T-helper 1 cell treated with Interleukin-12 subunit alpha and Interleukin-12 subunit beta and Interleukin-4 antibody, amounts not matched to agents 30 μg/mL and 1 μg/mL, for 36 hours (primary cell): ENCODE data around the gene FBXO31.

Experiments
- H3K27ac Mint-ChIP-seq: one replicate; pipeline ENCODE4 v1.8.0; 2021; ENCODE audit warnings: mild to moderate bottlenecking, mixed read lengths
- H3K27me3 Mint-ChIP-seq: one replicate; pipeline ENCODE4 v1.8.0; 2021; ENCODE audit warnings: low read depth, mixed read lengths
- H3K36me3 Mint-ChIP-seq: one replicate; pipeline ENCODE4 v1.8.0; 2021; ENCODE audit warnings: low read depth, mixed read lengths
- H3K4me1 Mint-ChIP-seq: one replicate; pipeline ENCODE4 v1.8.0; 2021; ENCODE audit warnings: low read depth, mixed read lengths
- H3K4me3 Mint-ChIP-seq: one replicate; pipeline ENCODE4 v1.8.0; 2021; ENCODE audit warnings: mild to moderate bottlenecking, moderate library complexity, mixed read lengths
- H3K9me3 Mint-ChIP-seq: one replicate; pipeline ENCODE4 v1.8.0; 2021; ENCODE audit warnings: mixed read lengths

Gene FBXO31, protein sequence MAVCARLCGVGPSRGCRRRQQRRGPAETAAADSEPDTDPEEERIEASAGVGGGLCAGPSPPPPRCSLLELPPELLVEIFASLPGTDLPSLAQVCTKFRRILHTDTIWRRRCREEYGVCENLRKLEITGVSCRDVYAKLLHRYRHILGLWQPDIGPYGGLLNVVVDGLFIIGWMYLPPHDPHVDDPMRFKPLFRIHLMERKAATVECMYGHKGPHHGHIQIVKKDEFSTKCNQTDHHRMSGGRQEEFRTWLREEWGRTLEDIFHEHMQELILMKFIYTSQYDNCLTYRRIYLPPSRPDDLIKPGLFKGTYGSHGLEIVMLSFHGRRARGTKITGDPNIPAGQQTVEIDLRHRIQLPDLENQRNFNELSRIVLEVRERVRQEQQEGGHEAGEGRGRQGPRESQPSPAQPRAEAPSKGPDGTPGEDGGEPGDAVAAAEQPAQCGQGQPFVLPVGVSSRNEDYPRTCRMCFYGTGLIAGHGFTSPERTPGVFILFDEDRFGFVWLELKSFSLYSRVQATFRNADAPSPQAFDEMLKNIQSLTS

DNA sequence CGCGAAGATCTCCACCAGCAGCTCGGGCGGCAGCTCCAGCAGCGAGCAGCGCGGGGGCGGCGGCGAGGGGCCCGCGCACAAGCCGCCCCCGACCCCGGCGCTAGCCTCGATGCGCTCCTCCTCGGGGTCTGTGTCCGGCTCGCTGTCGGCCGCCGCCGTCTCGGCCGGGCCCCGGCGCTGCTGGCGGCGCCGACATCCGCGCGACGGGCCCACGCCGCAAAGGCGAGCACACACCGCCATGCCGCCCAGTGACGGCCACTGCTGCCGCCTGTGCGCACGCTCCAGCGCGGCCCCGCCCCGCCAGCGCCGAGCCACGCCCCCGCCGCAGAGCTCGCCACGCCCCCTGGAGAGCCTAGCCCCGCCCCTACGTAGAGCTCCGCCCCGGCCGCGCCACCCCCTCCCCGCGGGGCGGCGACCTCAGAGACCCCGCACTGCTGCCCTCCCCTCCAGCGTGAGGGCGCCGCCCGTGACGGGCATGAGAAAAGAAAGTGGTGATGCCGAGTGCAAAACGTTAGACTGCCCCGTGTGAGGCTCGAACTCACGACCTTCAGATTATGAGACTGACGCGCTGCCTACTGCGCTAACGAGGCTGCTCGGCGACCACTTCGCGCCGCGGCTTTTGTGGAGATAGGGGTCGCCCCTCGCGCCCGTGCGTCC, at the start of gene FBXO31:
Gene FBXO31 (minus strand): TSS at position 272 of the 657 bp plus-strand sequence. CDS start 32 bp downstream, at position 240.
- Mint-ChIP-seq H3K9me3 (no peaks in the 10 kb centered on the region), H3K36me3 (peaks cover 7% of the 10 kb centered on the region), H3K4me1 (peaks cover 51% of the 10 kb centered on the region), H3K4me3 (peak within 1 kb of the TSS; percentile 88), H3K27me3 (no peaks in the 10 kb centered on the region), H3K27ac (peak within 1 kb of the TSS; percentile 97)

DNA sequence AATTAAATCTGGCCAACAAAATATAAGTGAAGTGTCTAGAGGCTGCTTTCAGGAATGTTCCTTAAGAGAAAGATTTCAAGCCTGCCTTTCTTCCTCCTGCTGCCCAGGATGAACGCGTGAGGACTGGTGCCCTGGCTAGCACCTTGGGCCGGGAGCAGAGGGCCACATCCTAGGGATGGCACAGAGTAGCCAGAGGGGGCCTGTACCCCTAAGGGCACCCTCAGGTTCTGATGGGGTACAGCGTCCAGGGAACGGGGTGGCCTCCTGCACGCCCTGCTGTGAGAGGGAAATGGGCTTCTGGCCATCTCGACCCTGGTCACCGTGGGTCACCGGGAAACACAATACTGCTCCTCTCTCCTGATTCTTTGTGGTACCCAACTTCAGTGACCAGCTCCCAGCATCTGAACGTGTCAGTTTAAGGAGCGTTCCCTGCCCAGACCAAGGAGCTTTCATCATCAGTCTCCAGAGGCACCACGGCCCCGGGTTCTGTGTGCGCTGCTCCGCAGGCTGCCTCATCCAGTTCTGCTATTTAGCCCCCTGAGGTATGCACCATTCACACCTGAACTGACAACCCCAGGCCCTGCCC, 48.8 kb upstream of the FBXO31 start:
- H3K27me3 Mint-ChIP-seq, result peaks cover 15% of the 10 kb centered on the region
- H3K27ac Mint-ChIP-seq, result no peak overlapping the region
- no peaks in the 10 kb centered on the region for H3K9me3 Mint-ChIP-seq
- H3K4me1 Mint-ChIP-seq, result peaks cover 8% of the 10 kb centered on the region
- H3K4me3 Mint-ChIP-seq, result no peak overlapping the region
- H3K36me3 Mint-ChIP-seq, result peaks cover 1% of the 10 kb centered on the region

DNA sequence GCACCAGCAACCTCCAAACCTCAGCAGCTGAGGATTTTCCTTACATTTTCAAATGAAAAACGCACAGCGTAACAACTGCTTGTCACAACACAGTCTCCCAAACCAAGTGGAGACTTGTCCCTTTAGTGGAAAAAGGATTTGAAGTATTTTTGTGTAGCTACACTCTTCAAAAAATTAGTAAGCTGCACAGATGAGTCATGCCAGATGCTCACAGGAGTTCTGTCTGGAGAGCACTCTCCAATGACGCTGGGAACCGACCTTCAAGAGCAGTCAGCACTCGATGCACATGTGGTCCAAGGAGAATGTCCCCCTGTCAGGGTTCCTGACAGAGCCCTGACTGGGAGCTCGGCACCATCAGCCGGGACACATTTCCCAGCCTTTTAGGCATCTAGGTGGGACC, 48.4 kb upstream of the FBXO31 start:
- Mint-ChIP-seq H3K9me3 (no peaks in the 10 kb centered on the region), H3K4me3 (no peak overlapping the region), H3K27me3 (peaks cover 15% of the 10 kb centered on the region), H3K27ac (no peak overlapping the region), H3K36me3 (peaks cover 1% of the 10 kb centered on the region), H3K4me1 (peaks cover 8% of the 10 kb centered on the region)

DNA sequence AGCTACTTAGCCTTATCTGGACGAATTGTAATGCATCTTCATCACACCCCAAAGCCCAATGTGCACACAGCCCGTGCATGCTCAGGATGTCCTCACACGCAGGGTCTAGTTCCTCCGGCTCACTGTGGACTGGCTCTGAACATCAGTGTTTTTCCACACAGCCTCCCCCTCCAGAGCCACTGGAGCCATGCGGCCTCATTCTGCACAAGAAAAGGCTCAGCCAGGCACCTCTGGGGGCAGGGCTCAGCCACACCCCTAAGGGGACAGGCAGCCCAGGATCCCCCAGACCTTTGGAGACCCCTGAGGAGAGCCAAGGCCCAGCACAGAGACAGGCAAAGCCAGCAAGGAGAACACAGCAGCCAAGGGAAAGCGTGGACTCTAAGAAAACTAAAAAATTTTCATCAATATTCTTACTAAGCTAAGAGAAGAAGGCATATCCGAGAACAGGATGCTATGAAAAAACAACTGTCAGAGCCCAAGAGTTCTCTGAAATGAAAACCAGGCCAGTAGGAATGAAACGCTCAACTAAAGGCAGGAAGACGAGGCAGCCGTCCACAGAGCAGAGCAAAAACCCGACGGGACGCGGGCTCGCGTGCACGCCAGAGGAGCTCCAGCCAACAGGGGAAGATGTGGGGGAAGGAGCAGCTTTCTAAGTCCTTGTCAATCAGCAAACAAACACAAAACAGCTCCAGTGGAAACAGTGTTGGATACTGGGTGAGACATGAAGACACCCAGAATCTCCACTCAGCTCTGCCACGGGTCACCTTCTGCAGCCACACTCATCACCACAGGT, 43.0 kb upstream of the FBXO31 start:
- Mint-ChIP-seq H3K4me1 (no peaks in the 10 kb centered on the region), H3K4me3 (no peak overlapping the region), H3K36me3 (no peaks in the 10 kb centered on the region), H3K27ac (no peak overlapping the region), H3K27me3 (no peaks in the 10 kb centered on the region), H3K9me3 (no peaks in the 10 kb centered on the region)

DNA sequence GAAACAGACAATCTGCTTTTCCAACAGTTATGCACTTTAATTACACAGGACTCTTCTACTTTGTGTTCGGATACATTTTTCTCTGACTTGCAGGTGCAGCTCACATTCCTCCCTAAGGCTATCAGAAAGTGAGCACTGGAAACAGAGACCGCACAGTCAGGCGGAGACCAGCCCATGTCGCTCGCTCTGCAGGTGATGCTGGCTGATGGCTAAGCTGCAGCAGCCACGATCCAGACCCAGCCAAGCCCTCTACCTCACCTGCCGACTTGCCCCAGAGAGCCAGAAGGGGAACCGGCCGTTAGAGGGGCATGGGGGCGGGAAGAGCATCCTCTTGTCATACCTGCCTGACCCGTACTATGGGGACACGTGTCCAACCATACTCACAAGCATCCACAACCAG, 42.4 kb upstream of the FBXO31 start:
- H3K27me3 Mint-ChIP-seq, result no peaks in the 10 kb centered on the region
- H3K9me3 Mint-ChIP-seq, result no peaks in the 10 kb centered on the region
- no peaks in the 10 kb centered on the region for H3K4me1 Mint-ChIP-seq
- H3K36me3 Mint-ChIP-seq, result no peaks in the 10 kb centered on the region
- no peak overlapping the region for H3K4me3 Mint-ChIP-seq
- no peak overlapping the region for H3K27ac Mint-ChIP-seq

DNA sequence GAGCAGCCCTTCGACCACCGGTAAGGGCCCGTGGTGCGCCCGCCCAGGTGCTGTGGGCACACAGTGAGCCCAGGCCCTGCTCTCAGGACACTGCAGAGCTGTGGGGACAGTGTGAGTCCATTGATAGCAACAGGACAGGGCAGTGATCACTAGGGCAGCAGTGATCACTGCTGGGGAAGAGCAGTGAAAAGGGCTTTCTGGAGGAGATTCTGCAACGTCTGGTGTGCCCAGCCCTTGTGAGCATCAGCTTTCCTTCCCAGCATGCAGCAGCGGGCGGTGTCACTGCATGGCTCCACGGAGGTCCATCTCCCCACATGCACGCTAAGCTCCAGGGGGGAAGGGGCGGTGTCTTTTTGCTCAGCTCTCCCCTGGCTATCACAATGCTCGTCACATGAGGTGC, 40.7 kb upstream of the FBXO31 start:
- no peak overlapping the region for H3K4me3 Mint-ChIP-seq
- no peak overlapping the region for H3K27ac Mint-ChIP-seq
- no peaks in the 10 kb centered on the region for H3K36me3 Mint-ChIP-seq
- no peaks in the 10 kb centered on the region for H3K9me3 Mint-ChIP-seq
- no peaks in the 10 kb centered on the region for H3K4me1 Mint-ChIP-seq
- H3K27me3 Mint-ChIP-seq, result no peaks in the 10 kb centered on the region

DNA sequence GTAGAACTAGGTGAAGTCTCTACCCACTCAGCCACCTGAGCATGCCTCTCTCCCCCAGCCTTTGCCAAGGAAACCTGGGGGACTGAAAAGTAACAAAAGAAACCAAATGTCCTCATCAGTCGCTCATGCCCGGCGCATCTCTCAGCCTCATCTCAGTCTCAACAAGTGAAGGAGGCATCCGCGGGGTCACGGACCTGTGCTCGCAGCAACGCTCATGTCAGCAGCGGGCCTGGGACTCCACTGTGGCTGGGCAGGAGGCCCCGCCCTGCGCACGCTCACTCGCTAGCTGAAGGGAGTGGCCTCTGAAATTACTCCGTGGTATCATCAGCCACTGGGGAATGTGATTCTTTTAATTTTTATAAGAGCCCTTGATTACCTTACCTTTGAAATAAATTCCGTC, 39.9 kb upstream of the FBXO31 start:
- Mint-ChIP-seq H3K27ac (no peak overlapping the region), H3K4me3 (no peak overlapping the region), H3K4me1 (no peaks in the 10 kb centered on the region), H3K36me3 (no peaks in the 10 kb centered on the region), H3K9me3 (no peaks in the 10 kb centered on the region), H3K27me3 (no peaks in the 10 kb centered on the region)

DNA sequence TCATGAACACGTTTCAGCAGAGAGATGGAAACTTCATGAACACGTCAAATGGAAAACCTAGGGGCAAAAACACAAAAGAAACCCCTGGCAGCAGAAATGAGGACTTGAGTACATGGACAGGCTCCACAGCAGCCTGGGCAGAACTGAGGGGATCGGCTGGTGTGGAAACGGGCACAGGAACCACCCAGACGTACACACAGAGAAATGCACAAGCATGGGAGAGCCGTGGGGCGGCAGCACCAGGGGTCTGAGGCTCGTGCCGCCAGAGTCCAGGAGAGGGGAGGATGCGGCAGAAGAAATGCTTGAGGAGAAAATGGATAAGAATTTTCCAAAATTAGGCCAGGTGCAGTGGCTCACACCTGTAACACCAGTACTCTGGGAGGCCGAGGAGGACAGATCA, 38.5 kb upstream of the FBXO31 start:
- Mint-ChIP-seq H3K27ac (no peak overlapping the region), H3K9me3 (no peaks in the 10 kb centered on the region)

DNA sequence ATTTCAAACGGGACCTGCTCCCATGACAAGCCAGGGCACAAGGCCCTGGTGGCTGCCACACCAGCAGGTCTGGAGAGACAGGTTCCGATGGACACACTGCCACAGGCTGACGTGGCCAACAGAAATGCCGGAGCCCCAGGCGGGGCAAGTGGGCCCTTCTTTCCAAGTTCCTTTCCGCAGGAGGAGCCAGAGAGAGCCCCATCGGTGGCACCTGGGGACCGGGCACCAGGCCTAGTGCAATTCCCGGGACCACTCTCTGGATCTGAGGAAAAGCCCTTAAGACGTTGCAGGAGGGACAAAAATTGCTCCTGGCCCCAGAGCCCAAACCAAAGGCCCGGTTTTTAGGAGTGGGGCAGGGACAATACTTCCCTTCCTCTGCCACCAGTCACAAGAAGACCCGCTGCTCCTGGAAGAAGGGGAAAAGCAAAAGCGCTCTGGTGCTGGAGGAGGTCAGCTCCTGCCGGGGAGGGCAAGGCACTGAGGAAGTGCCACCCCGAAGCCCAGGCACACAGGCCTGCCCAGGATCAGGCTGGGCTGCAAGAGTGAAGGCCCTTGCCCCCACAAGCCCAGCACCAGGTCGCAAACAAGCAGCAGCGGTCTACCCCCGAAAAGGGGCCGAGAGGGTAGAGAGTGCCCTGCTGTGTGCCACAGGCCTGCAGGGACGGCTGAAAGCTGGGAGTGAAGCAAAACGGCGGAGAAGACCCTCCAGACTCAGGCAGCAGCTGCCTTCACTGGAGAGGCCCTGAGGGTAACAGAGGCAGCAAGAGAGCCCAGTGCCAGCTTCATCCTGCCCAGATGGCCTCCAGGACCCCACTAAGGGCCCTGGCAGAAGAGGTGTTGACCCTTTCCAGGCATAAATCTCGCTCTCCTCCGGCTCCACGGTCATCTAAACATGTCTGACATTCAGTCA, 37.7 kb upstream of the FBXO31 start:
- no peak overlapping the region for H3K4me3 Mint-ChIP-seq
- no peaks in the 10 kb centered on the region for H3K27me3 Mint-ChIP-seq
- no peaks in the 10 kb centered on the region for H3K4me1 Mint-ChIP-seq
- no peaks in the 10 kb centered on the region for H3K9me3 Mint-ChIP-seq
- no peaks in the 10 kb centered on the region for H3K36me3 Mint-ChIP-seq
- no peak overlapping the region for H3K27ac Mint-ChIP-seq

More for the DNA sequence above, 38.5 kb upstream of the FBXO31 start:
- Mint-ChIP-seq H3K27me3 (no peaks in the 10 kb centered on the region), H3K36me3 (no peaks in the 10 kb centered on the region), H3K4me3 (no peak overlapping the region), H3K4me1 (no peaks in the 10 kb centered on the region)

DNA sequence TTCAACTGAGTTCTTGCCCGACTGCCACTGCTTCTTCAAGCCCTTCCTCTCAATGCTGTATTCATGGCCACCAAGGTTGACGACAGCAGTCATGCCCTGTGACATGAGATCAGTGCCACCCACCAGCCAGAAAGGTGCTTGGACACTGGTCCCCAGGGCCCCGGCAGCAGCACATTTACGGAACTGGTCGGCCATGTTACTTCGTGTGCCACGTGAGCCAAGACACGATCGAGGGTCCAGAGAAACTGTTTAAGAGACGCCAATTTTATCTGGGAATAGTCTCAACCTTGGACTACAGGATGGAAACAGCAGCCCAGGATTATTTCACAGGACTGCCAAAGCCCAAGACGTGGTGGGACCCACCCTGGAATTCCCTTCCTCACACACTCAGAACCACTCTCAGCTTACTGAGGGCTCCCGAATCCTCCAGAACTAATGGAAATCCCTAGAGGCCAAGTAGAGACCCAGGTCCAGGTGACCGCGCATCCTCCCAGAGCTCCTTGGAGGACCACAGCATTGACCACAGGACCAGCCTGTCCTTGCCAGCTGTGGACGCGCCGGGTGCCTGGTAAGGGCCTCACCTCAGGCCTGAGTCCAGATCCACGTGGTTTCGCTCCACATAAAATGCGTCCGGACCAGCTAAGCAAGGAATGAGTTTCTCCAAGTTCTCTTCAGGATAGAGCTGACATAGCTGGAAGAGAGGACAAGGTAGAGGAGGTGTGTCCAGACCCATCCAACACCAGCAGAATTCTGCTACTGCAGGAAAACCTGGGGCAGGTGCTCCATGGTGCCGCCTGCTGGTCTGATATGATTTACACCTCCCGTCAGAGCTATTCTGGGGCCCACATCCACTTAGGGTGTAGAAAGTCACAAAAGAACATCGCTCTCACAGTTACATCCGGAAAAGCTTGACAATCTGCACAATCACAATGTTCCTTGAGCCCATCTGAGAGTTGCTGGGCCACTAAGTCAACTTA, 36.7 kb upstream of the FBXO31 start:
- Mint-ChIP-seq H3K9me3 (no peaks in the 10 kb centered on the region), H3K27ac (no peak overlapping the region), H3K27me3 (no peaks in the 10 kb centered on the region), H3K4me3 (no peak overlapping the region), H3K36me3 (no peaks in the 10 kb centered on the region), H3K4me1 (no peaks in the 10 kb centered on the region)

DNA sequence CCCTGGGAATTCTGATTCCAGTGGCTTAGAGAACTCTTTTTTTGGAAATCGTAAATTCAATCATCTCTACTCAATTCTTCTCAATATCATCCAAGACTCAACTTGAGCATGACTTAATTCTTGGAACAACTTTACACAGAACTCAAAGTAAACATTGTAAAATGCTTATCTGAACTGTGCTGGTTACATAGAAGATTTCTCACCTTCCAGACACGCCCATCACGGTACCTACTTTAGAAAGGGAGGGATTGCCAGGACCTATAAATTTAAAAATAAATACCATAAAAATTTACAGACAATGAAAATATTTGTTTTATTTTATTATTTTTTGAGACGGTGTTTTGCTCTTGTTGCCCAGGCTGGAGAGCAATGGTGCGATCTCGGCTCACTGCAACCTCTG, 35.1 kb upstream of the FBXO31 start:
- no peak overlapping the region for H3K4me3 Mint-ChIP-seq
- H3K27me3 Mint-ChIP-seq, result no peaks in the 10 kb centered on the region
- H3K4me1 Mint-ChIP-seq, result no peaks in the 10 kb centered on the region
- H3K9me3 Mint-ChIP-seq, result no peaks in the 10 kb centered on the region
- H3K36me3 Mint-ChIP-seq, result no peaks in the 10 kb centered on the region
- no peak overlapping the region for H3K27ac Mint-ChIP-seq

DNA sequence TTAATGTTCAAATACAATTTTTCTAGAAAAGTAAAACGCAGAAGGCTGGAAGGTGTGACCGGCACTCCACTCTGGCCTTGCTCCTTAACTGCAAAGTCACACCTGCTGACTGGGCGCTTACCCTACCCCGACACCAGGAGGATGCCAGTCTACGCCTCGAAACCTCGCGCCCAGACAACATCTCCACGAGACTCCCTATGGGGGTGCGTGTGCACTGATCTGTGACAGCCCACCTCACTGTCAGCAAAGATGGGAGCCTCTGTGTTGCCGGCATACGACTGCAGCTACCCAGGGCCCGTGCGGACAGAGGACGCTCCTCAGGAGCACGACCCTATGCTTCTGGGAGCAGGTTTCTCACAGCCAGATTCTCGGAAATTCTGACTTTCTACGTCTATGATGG, 34.6 kb upstream of the FBXO31 start:
- Mint-ChIP-seq H3K4me1 (no peaks in the 10 kb centered on the region), H3K27ac (no peak overlapping the region), H3K36me3 (no peaks in the 10 kb centered on the region), H3K9me3 (no peaks in the 10 kb centered on the region), H3K27me3 (no peaks in the 10 kb centered on the region), H3K4me3 (no peak overlapping the region)

DNA sequence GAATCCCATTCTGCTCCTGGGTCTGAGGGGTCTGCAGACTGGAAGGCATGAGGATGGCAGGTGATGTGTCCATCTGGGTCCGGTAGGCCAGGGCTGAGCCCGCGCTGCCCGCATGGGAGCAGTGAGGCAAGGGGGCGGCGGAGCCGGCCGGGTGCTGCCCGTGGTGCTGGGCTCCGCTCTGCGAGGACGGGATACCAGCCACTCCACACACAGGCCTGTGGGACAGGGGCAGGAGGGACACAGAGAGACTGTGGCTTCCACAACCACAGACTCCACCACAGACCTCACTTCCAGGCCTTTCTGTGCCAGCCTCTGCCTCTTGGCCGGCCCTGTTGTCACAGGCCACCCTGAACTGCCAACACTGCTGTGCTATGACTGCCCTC, 33.9 kb upstream of the FBXO31 start:
- Mint-ChIP-seq H3K4me3 (no peak overlapping the region), H3K4me1 (no peaks in the 10 kb centered on the region), H3K27ac (no peak overlapping the region), H3K36me3 (no peaks in the 10 kb centered on the region), H3K9me3 (no peaks in the 10 kb centered on the region), H3K27me3 (no peaks in the 10 kb centered on the region)
